NAMALWA (cell line): ENCODE measurements around the gene SGSM2.

Source experiments
- DNase-seq: peaks from one replicate; pipeline ENCODE4 v3.0.0-alpha.2; 2015; ENCODE audit warnings: low spot score

The SGSM2 gene

DNA sequence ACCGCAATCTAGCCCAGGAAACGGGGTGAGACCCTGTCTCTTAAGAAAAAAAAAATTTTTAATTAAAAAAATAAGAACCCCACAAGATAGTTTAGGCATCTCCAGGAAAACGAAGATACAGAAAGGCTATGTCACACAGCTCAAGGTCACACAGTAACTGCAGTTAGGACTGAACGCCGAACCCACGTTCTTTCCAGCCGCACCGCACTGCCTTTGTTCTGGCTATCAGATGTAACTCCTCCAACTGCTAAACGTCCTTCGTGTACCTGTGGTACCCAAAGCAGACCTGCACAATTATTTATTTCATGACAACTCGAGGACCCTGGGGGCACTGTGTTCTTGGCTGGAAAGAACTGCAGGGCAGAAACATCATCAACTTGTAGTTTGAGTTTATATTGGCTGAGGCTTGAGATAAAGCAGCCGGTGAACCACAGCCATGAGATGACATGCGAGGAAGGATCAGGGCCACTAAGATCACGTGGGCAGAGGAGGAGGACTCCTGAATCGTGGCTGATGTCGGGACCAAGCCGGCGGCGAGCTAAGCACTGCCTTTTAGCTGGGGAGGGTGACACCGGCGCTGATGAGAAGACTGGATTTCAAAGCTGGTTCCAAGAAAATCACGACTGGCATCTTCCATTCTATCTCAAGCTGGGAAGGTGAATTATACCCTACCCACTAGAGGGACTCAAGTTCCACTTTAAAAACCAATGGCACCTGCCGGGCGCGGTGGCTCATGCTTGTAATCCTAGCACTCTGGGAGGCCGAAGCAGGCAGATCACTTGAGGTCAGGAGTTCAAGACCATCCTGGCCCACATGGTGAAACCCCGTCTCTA is 84.2 kb downstream of the SGSM2 start:
- no peak for DNase-seq

GRCh38 chr17:2423271-2423670 is 86.0 kb downstream of the SGSM2 start:
- DNase-seq = no peak

GRCh38 chr17:2427215-2427614 is 89.9 kb downstream of the SGSM2 start:
- no peak for DNase-seq

DNA sequence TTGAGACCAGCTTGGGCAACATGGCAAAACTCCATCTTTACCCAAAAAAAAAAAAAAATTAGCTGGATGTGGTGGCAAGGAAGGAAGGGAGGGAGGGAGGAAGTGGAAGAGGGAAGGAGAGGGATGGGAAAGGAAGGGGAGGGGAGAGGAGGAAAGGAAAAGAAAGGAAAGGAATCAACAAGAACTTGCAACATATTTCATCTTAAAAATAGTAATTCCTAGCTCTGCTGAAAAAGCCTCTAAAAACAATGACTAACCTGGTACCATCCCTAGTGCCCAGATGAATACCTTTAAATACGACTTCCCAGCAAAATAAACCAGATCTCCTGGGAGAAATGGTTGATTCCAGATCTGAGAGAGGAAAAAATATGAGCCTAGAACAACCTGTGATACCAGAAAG is 90.6 kb downstream of the SGSM2 start:
- DNase-seq = no peak
